ENCODE data around the gene DPT. TPM values are rescaled to one million over a fixed set of nuclear protein-coding genes. Genes with fewer than 3 reads are reported as not detected.

Gene DPT
- total RNA-seq, 2 donors from 2014 or later: not detected

DNA sequence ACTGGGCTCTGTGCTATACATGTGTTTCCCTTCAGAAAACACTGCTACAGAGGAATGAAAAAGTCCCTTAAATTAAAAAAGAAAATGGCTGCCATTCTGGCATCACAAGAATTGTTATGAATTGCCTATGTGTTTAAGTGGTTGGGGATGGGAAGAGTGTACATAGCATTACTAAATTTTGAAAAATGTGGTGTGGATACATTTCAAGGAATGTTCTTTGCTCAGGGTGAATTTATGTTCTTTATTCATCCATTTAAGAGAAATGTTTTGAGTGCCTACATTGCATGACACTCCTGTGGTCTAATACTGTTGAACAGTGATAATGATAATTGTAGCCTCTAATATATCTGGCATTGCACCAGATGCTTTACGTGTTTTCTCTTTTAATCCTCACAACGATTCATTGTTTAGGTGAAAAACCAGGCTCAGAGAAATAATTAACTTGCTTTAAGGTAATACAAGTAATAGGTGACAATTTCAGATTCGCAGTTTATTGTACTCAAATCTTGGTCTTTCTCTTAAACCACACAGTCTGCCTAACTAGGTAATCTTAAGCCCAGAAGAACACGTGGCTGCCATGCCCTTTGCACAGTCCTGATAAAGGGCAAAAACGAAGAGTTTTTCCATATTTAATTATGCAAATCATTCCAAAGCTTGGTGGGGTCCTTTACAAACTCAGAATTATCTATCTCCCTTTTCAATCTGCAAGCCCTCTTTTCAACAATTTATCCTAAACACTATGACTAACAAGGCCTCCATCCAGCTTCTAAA, 31.5 kb downstream of the DPT start:
- Mint-ChIP-seq H3K9me3 (no peaks in the 10 kb centered on the region), H3K27me3 (ENCODE audit: insufficient read depth) (no peaks in the 10 kb centered on the region), H3K4me3 (no peak overlapping the region), H3K27ac (no peak overlapping the region), H3K4me1 (peaks cover 58% of the 10 kb centered on the region), H3K36me3 (ENCODE audit: low read depth) (no peaks in the 10 kb centered on the region)
- no peak overlapping the region for H3K27ac ChIP-seq (ENCODE audit: low read depth, low read length)
- TF ChIP-seq, protein P1, sequence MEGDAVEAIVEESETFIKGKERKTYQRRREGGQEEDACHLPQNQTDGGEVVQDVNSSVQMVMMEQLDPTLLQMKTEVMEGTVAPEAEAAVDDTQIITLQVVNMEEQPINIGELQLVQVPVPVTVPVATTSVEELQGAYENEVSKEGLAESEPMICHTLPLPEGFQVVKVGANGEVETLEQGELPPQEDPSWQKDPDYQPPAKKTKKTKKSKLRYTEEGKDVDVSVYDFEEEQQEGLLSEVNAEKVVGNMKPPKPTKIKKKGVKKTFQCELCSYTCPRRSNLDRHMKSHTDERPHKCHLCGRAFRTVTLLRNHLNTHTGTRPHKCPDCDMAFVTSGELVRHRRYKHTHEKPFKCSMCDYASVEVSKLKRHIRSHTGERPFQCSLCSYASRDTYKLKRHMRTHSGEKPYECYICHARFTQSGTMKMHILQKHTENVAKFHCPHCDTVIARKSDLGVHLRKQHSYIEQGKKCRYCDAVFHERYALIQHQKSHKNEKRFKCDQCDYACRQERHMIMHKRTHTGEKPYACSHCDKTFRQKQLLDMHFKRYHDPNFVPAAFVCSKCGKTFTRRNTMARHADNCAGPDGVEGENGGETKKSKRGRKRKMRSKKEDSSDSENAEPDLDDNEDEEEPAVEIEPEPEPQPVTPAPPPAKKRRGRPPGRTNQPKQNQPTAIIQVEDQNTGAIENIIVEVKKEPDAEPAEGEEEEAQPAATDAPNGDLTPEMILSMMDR (conservative IDR thresholded peaks at IDR 0.05): no peak
- H3K4me1 ChIP-seq (ENCODE audit: control insufficient read depth, insufficient read depth, low read length): peaks cover 26% of the 10 kb centered on the region
- no peaks in the 10 kb centered on the region for H3K36me3 ChIP-seq (ENCODE audit: control insufficient read depth, insufficient read depth, low read length)
- no peaks in the 10 kb centered on the region for H3K9me3 ChIP-seq (ENCODE audit: control insufficient read depth, low read length)
- no peak overlapping the region for H3K4me3 ChIP-seq (ENCODE audit: low read length)
- H3K27me3 ChIP-seq (ENCODE audit: control insufficient read depth, insufficient read depth, low read length, poor library complexity, severe bottlenecking): no peaks in the 10 kb centered on the region
- 82 to 88% methylated on average over 4 to 5 of the region's 5 CpGs for WGBS, 2 experiments (ENCODE audit: insufficient coverage in 1 of 2, insufficient read length in 1 of 2)
- no peak for DNase-seq
- H3K9ac ChIP-seq (ENCODE audit: extremely low read depth, low read length, poor library complexity, severe bottlenecking): no peak overlapping the region

DNA sequence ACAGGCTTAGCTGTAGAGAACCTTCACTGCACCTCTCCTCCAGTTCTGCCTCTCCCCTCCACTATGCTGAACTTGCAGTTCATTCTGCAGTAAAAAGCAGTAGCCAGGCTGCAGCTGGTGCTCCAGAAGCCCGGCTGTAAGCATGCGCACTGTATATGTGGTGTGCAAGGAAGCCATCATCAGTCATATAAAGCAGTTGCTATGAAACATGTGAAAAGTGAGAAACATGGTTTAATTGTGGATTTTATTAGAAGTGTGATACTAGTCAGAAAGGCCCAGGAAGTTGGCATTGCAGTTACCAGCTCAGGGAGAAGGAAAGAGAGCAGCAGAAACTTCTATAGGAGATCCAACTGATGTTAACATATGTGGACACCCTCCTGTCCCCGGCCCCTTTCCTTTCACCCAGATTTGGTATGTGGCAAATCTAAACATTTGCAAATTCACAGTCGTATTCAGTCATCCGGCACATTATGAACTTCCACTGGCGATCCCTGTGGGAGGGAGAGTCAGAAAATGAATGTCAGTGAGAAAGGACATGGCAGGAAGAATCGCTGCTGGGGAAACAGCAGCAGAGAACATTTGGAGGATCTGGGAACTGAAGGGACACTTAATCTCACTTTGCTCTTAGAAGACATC, 32.8 kb downstream of the DPT start:
- H3K36me3 Mint-ChIP-seq (ENCODE audit: low read depth): no peaks in the 10 kb centered on the region
- Histone ChIP-seq H3K9me3 (ENCODE audit: control insufficient read depth, low read length) (no peaks in the 10 kb centered on the region), H3K27ac (ENCODE audit: low read depth, low read length) (no peak overlapping the region), H3K36me3 (ENCODE audit: control insufficient read depth, insufficient read depth, low read length) (no peaks in the 10 kb centered on the region), H3K4me3 (ENCODE audit: low read length) (no peak overlapping the region), H3K9ac (ENCODE audit: extremely low read depth, low read length, poor library complexity, severe bottlenecking) (no peak overlapping the region), H3K27me3 (ENCODE audit: control insufficient read depth, insufficient read depth, low read length, poor library complexity, severe bottlenecking) (no peaks in the 10 kb centered on the region), H3K4me1 (ENCODE audit: control insufficient read depth, insufficient read depth, low read length) (peaks cover 26% of the 10 kb centered on the region)
- H3K4me3 Mint-ChIP-seq: no peak overlapping the region
- no peaks in the 10 kb centered on the region for H3K27me3 Mint-ChIP-seq (ENCODE audit: insufficient read depth)
- WGBS, 2 experiments (ENCODE audit: insufficient coverage in 1 of 2, insufficient read length in 1 of 2): 80 to 88% methylated on average over 5 to 7 of the region's 7 CpGs
- H3K4me1 Mint-ChIP-seq: peaks cover 58% of the 10 kb centered on the region
- DNase-seq: no peak
- TF ChIP-seq, protein P1 (conservative IDR thresholded peaks at IDR 0.05): no peak
- no peaks in the 10 kb centered on the region for H3K9me3 Mint-ChIP-seq
- H3K27ac Mint-ChIP-seq: no peak overlapping the region

DNA sequence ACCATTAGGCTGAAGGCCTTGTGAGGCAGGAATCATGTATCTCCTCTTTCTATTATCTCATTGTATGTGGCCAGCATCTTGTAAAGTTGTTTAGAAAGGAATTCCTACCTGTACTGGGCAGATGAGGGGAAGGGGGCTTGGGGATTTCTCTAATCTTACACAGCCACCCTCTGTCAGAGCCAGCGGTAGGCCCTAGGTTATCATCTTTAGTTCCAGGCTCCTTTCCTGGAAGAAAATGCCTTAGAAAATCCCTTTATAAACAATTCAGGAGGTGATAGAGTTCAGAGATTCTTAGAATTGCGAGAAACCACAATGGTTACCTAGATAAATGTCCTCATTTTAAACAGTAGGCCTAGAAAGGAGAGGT, 35.2 kb downstream of the DPT start:
- no peaks in the 10 kb centered on the region for H3K9me3 ChIP-seq (ENCODE audit: control insufficient read depth, low read length)
- no peak overlapping the region for H3K4me3 Mint-ChIP-seq
- H3K4me1 Mint-ChIP-seq: peaks cover 47% of the 10 kb centered on the region
- 63% methylated on average over 1 of the region's 2 CpGs; no CpG with 5 or more reads in 1 of the 2 experiments for WGBS, 2 experiments (ENCODE audit: insufficient coverage in 1 of 2, insufficient read length in 1 of 2)
- DNase-seq: peak; percentile 53
- no peaks in the 10 kb centered on the region for H3K36me3 Mint-ChIP-seq (ENCODE audit: low read depth)
- H3K27ac Mint-ChIP-seq: peak overlapping the region; percentile 9
- no peaks in the 10 kb centered on the region for H3K27me3 ChIP-seq (ENCODE audit: control insufficient read depth, insufficient read depth, low read length, poor library complexity, severe bottlenecking)
- TF ChIP-seq, protein P1 (conservative IDR thresholded peaks at IDR 0.05): no peak
- H3K9me3 Mint-ChIP-seq: no peaks in the 10 kb centered on the region
- H3K27ac ChIP-seq (ENCODE audit: low read depth, low read length): no peak overlapping the region
- H3K9ac ChIP-seq (ENCODE audit: extremely low read depth, low read length, poor library complexity, severe bottlenecking): no peak overlapping the region
- no peaks in the 10 kb centered on the region for H3K36me3 ChIP-seq (ENCODE audit: control insufficient read depth, insufficient read depth, low read length)
- H3K4me3 ChIP-seq (ENCODE audit: low read length): no peak overlapping the region
- H3K4me1 ChIP-seq (ENCODE audit: control insufficient read depth, insufficient read depth, low read length): peaks cover 22% of the 10 kb centered on the region
- no peaks in the 10 kb centered on the region for H3K27me3 Mint-ChIP-seq (ENCODE audit: insufficient read depth)
